Lung (tissue), 12 donors: ENCODE data around the gene IQCK. TPM values are rescaled to one million over a fixed set of nuclear protein-coding genes. Genes with fewer than 3 reads are reported as not detected.

Experiments
- ATAC-seq: fragments of 200-7000 bp; cut with Tn5 transposase; one replicate; pipeline ENCODE4 v1.9.1; 2020; ENCODE audit warnings: moderate number of reproducible peaks; ENCODE audit not compliant: insufficient read depth, low FRiP score
- DNase-seq, 3 donors: peaks; one replicate each; pipeline ENCODE4 v3.0.0-alpha.2; 2013 to 2017
- H3K27ac ChIP-seq, 2 donors: one replicate each; pipeline ENCODE4 v1.5.1; 2013; ENCODE audit warnings: mild to moderate bottlenecking in 2 of 2, moderate library complexity in 2 of 2, control low read depth in 1 of 2, inconsistent platforms in 1 of 2, low read depth in 1 of 2, low read length in 1 of 2
- H3K27me3 ChIP-seq, 3 donors: one replicate each; pipeline ENCODE4 v1.5.1; 2013; ENCODE audit warnings: low read length in 2 of 3; ENCODE audit not compliant: control insufficient read depth in 3 of 3, insufficient read depth in 3 of 3
- H3K36me3 ChIP-seq, 4 donors: one replicate each; pipeline ENCODE4 v1.5.1; 2013; ENCODE audit warnings: low read length in 4 of 4, mild to moderate bottlenecking in 1 of 4, moderate library complexity in 1 of 4; ENCODE audit not compliant: control insufficient read depth in 4 of 4, insufficient read depth in 4 of 4
- H3K4me1 ChIP-seq, 5 donors: one replicate each; pipeline ENCODE4 v1.5.1; 2013; ENCODE audit warnings: low read length in 5 of 5, mild to moderate bottlenecking in 2 of 5, moderate library complexity in 1 of 5; ENCODE audit not compliant: control insufficient read depth in 5 of 5, insufficient read depth in 5 of 5
- H3K4me3 ChIP-seq: one replicate; pipeline ENCODE4 v1.5.1; 2013; ENCODE audit warnings: mild to moderate bottlenecking, control low read depth, moderate library complexity
- H3K9ac ChIP-seq, 2 donors: one replicate each; pipeline ENCODE4 v1.5.1; 2013; ENCODE audit warnings: low read length in 2 of 2, control low read depth in 1 of 2; ENCODE audit not compliant: insufficient read depth in 1 of 2
- H3K9me3 ChIP-seq, 4 donors: one replicate each; pipeline ENCODE4 v1.5.1; 2013; ENCODE audit warnings: low read length in 3 of 4, mild to moderate bottlenecking in 1 of 4, moderate library complexity in 1 of 4; ENCODE audit not compliant: control insufficient read depth in 4 of 4, insufficient read depth in 3 of 4
- CTCF ChIP-seq: IDR thresholded peaks from 2 replicates; pipeline ENCODE4 v1.5.1; 2012; ENCODE audit warnings: mild to moderate bottlenecking; ENCODE audit errors: control extremely low read depth, extremely low read depth
- WGBS, 2 donors: extraction: QIAGEN DNeasy Blood & Tissue Kit; methylation state at CpG; one replicate each; pipeline ENCODE4 v1.1.7; 2013; 5-methylcytosine and 5-hydroxymethylcytosine counted together
- polyA plus RNA-seq, 2 donors: library from polyadenylated mRNA; stranded (reverse); fragments of 200-250 nt; gene quantifications; one replicate each; pipeline ENCODE4 v1.2.1, GENCODE V29; 2013
- total RNA-seq, 2 donors: library from RNA; depleted of rRNA in 1 of 2; stranded (reverse); fragments of >200 nt in 1 of 2; gene quantifications; one replicate each; pipeline ENCODE4 v1.2.1, GENCODE V29; 2014 to 2021
- donor health status: control.
- donor health status: control.
- donor health status: Bipolar disorder and iron deficiency.
- donor health status: healthy.
- donor health status: DM: yes; HTN: yes; CAD: no.

The IQCK gene
- total and polyA plus RNA-seq, 4 donors, result 12.7 to 27.0 (median 20.4) TPM

GRCh38 chr16:19696961-19697360 is 21.1 kb upstream of the IQCK start:
- ATAC-seq, result no peak
- no peak overlapping the region for H3K4me3 ChIP-seq
- no peak overlapping the region for H3K9ac ChIP-seq
- peak overlapping the region; percentile 73 to 81 for H3K27ac ChIP-seq
- peaks cover 6 to 16% (median 12%) of the 10 kb centered on the region in 4 donors for H3K36me3 ChIP-seq
- TF ChIP-seq CTCF, result no peak
- 88 to 93% methylated on average over 13 to 15 of the region's 15 CpGs for WGBS, 2 donors
- no peaks in the 10 kb centered on the region for H3K9me3 ChIP-seq
- no peak for DNase-seq
- H3K4me1 ChIP-seq, result peaks cover 0 to 19% (median 10%) of the 10 kb centered on the region in 5 donors
- H3K27me3 ChIP-seq, result no peaks in the 10 kb centered on the region

GRCh38 chr16:19697756-19698318 is 20.2 kb upstream of the IQCK start:
- Histone ChIP-seq H3K36me3 (peaks cover 3 to 17% (median 14%) of the 10 kb centered on the region in 4 donors), H3K4me1 (peaks cover 0 to 19% (median 10%) of the 10 kb centered on the region in 5 donors), H3K9ac (no peak overlapping the region), H3K27ac (peak overlapping the region in 1 of 2 donors; percentile 26), H3K9me3 (no peaks in the 10 kb centered on the region), H3K27me3 (no peaks in the 10 kb centered on the region), H3K4me3 (no peak overlapping the region)
- no peak for TF ChIP-seq CTCF
- ATAC-seq (no peak), DNase-seq (no peak)
- WGBS, 2 donors, result 78 to 80% methylated on average over 8 of the region's 8 CpGs

GRCh38 chr16:19698480-19699465 is 19.3 kb upstream of the IQCK start:
- no peaks in the 10 kb centered on the region for H3K9me3 ChIP-seq
- DNase-seq (no peak), ATAC-seq (no peak)
- H3K4me3 ChIP-seq, result no peak overlapping the region
- 86 to 92% methylated on average over 19 of the region's 19 CpGs for WGBS, 2 donors
- TF ChIP-seq CTCF, result no peak
- H3K4me1 ChIP-seq, result peaks cover 0 to 21% (median 10%) of the 10 kb centered on the region in 5 donors
- H3K27ac ChIP-seq, result peak overlapping the region in 1 of 2 donors; percentile 24
- H3K9ac ChIP-seq, result no peak overlapping the region
- H3K27me3 ChIP-seq, result no peaks in the 10 kb centered on the region
- H3K36me3 ChIP-seq, result peaks cover 3 to 24% (median 15%) of the 10 kb centered on the region in 4 donors
